NCI-H748 (cell line): ENCODE data around the gene ZSCAN2.
"Not testable (repeated sequence)": the region's sequence is repeated elsewhere in the genome, so short reads cannot be mapped to it uniquely, and the experiment has no call there.

Experiments
- DNase-seq: peaks from one replicate; lab custom pipeline; 2025; ENCODE audit not compliant: unreplicated experiment; lab: John Stamatoyannopoulos, UW

The ZSCAN2 gene

GRCh38 chr15:84600687-84601554 is at the start of gene ZSCAN2:
Gene ZSCAN2 (plus strand): TSS chr15:84601009. CDS start chr15:84603928, 2,919 bp downstream.
- peak; percentile 93 for DNase-seq

- not testable (repeated sequence) for DNase-seq
These were observed 49.2 kb upstream of the ZSCAN2 start for GRCh38 chr15:84551624-84552023.

GRCh38 chr15:84552896-84553295 is 47.9 kb upstream of the ZSCAN2 start:
- DNase-seq = no peak

- not testable (repeated sequence) for DNase-seq
These were observed 44.1 kb upstream of the ZSCAN2 start for GRCh38 chr15:84556690-84557089.

GRCh38 chr15:84568021-84568420 is 32.8 kb upstream of the ZSCAN2 start:
- not testable (repeated sequence) for DNase-seq

- DNase-seq = no peak
These were observed 30.6 kb upstream of the ZSCAN2 start for GRCh38 chr15:84570164-84570735.

GRCh38 chr15:84572231-84572630 is 28.6 kb upstream of the ZSCAN2 start:
- no peak for DNase-seq

- no peak for DNase-seq
These were observed 25.3 kb upstream of the ZSCAN2 start for GRCh38 chr15:84575493-84575892.

- DNase-seq = not testable (repeated sequence)
These were observed 22.9 kb upstream of the ZSCAN2 start for GRCh38 chr15:84577891-84578290.

- DNase-seq = peak; percentile 0
These were observed 21.5 kb upstream of the ZSCAN2 start for GRCh38 chr15:84579261-84579721.

GRCh38 chr15:84581676-84582428 is 19.0 kb upstream of the ZSCAN2 start:
- not testable (repeated sequence) for DNase-seq

- no peak for DNase-seq
These were observed 18.1 kb upstream of the ZSCAN2 start for GRCh38 chr15:84582583-84583157.

- not testable (repeated sequence) for DNase-seq
These were observed 16.9 kb upstream of the ZSCAN2 start for GRCh38 chr15:84583921-84584320.

GRCh38 chr15:84586696-84587095 is 14.1 kb upstream of the ZSCAN2 start:
- no peak for DNase-seq

GRCh38 chr15:84588053-84588874 is 12.5 kb upstream of the ZSCAN2 start:
- DNase-seq = peak; percentile 82

GRCh38 chr15:84590406-84590805 is 10.4 kb upstream of the ZSCAN2 start:
- DNase-seq = no peak

GRCh38 chr15:84591815-84592214 is 9.0 kb upstream of the ZSCAN2 start:
- DNase-seq = no peak

- no peak for DNase-seq
These were observed 6.1 kb upstream of the ZSCAN2 start for GRCh38 chr15:84594617-84595290.

GRCh38 chr15:84595660-84596059 is 5.1 kb upstream of the ZSCAN2 start:
- DNase-seq = no peak

- DNase-seq = no peak
These were observed 3.5 kb upstream of the ZSCAN2 start for GRCh38 chr15:84597296-84597695.
